SK-N-SH (cell line): Measurements from ENCODE around the gene IRX3. TPM values are rescaled to one million over a fixed set of nuclear protein-coding genes. Genes with fewer than 3 reads are reported as not detected.

Source experiments
- CTCF ChIA-PET: fragments of 300-600, 350-600 bp; formaldehyde crosslinking; extraction: SDS; loops from one replicate; lab custom pipeline; 2021; lab: Yijun Ruan, JAX
- POLR2A ChIA-PET: fragments of 350-600 bp; sonication (Branson Sonifier 250); formaldehyde crosslinking; extraction: SDS; loops from one replicate; lab custom pipeline; 2020; ENCODE audit warnings: antibody characterized with exemption, inconsistent platforms; lab: Yijun Ruan, JAX
- DNase-seq: peaks from one replicate; pipeline ENCODE4 v3.0.0; 2012
- H2AFZ ChIP-seq: fragments of 200-600 bp; sonication (generic); 2 replicates; pipeline ENCODE4 v1.8.1; 2016; ENCODE audit warnings: antibody characterized with exemption, mild to moderate bottlenecking, low read depth
- H3F3A ChIP-seq: fragments of 200-600 bp; sonication (generic); replicated peaks from 2 replicates; pipeline ENCODE3; 2016; ENCODE audit warnings: antibody characterized with exemption, mild to moderate bottlenecking; ENCODE audit not compliant: insufficient read depth
- H3K27ac ChIP-seq, 2 experiments: fragments of 200-500 bp in 1 of 2; fragments of 200-600 bp in 1 of 2; sonication (Bioruptor generic) in 1 of 2; sonication (generic), shearing (Covaris generic) in 1 of 2; 2 replicates each; pipeline versions ENCODE4 v1.5.1 to v1.6.1; 2014 to 2016; ENCODE audit warnings: low read depth in 2 of 2, inconsistent platforms in 1 of 2, low read length in 1 of 2, mild to moderate bottlenecking in 1 of 2, mixed read lengths in 1 of 2
- H3K27me3 ChIP-seq: fragments of 200-600 bp; sonication (generic), shearing (Covaris generic); 2 replicates; pipeline ENCODE4 v1.6.1; 2016; ENCODE audit warnings: mixed run types; ENCODE audit not compliant: insufficient read depth
- H3K36me3 ChIP-seq, 2 experiments: fragments of 200-500 bp in 1 of 2; fragments of 200-600 bp in 1 of 2; sonication (Bioruptor generic) in 1 of 2; sonication (generic) in 1 of 2; replicated peaks in 1 of 2; 2 replicates each; pipeline versions ENCODE3 to v1.5.1; 2014 to 2016; ENCODE audit warnings: low read length in 1 of 2, mild to moderate bottlenecking in 1 of 2; ENCODE audit not compliant: insufficient read depth in 2 of 2, control insufficient read depth in 1 of 2
- H3K4me1 ChIP-seq, 2 experiments: fragments of 200-500 bp in 1 of 2; fragments of 200-600 bp in 1 of 2; sonication (Bioruptor generic) in 1 of 2; sonication (generic), shearing (Covaris generic) in 1 of 2; 2 replicates each; pipeline versions ENCODE4 v1.5.1 to v1.6.1; 2014 to 2016; ENCODE audit warnings: low read depth in 1 of 2, low read length in 1 of 2, mixed run types in 1 of 2; ENCODE audit not compliant: insufficient read depth in 2 of 2, control insufficient read depth in 1 of 2
- H3K4me2 ChIP-seq: fragments of 200-600 bp; sonication (generic), shearing (Covaris generic); 2 replicates; pipeline ENCODE4 v1.6.1; 2017; ENCODE audit warnings: mixed run types
- H3K4me3 ChIP-seq, 2 experiments: fragments of 200-500 bp in 1 of 2; fragments of 200-600 bp in 1 of 2; sonication (Bioruptor generic) in 1 of 2; sonication (generic), shearing (Covaris generic) in 1 of 2; 2 replicates each; pipeline versions ENCODE4 v1.5.1 to v1.8.1; 2014 to 2016; ENCODE audit warnings: low read depth in 2 of 2, inconsistent platforms in 1 of 2, low read length in 1 of 2, mild to moderate bottlenecking in 1 of 2, mixed read lengths in 1 of 2, moderate library complexity in 1 of 2
- H3K79me2 ChIP-seq: fragments of 200-600 bp; sonication (generic); 2 replicates; pipeline ENCODE4 v1.8.1; 2017; ENCODE audit warnings: mild to moderate bottlenecking; ENCODE audit not compliant: insufficient read depth
- H3K9ac ChIP-seq: fragments of 200-600 bp; sonication (generic); 2 replicates; pipeline ENCODE4 v1.6.1; 2017; ENCODE audit warnings: mixed run types
- H3K9me2 ChIP-seq: fragments of 200-600 bp; sonication (generic); 2 replicates; pipeline ENCODE4 v1.6.1; 2017; ENCODE audit warnings: mixed run types
- H3K9me3 ChIP-seq: fragments of 200-600 bp; sonication (generic); 2 replicates; pipeline ENCODE4 v1.6.1; 2017; ENCODE audit warnings: mixed run types, mild to moderate bottlenecking, moderate library complexity
- H4K20me1 ChIP-seq: fragments of 200-600 bp; sonication (generic); 2 replicates; pipeline ENCODE4 v1.6.1; 2017; ENCODE audit warnings: mild to moderate bottlenecking, mixed run types; ENCODE audit not compliant: insufficient read depth
- CHD2 ChIP-seq: fragments of 150-350 bp; IDR thresholded peaks from 2 replicates; pipeline ENCODE4 v1.6.1; 2018; ENCODE audit warnings: low read length; ENCODE audit not compliant: partially characterized antibody
- EZH2phosphoT487 ChIP-seq: fragments of 200-600 bp; sonication (generic); IDR thresholded peaks from 2 replicates; pipeline ENCODE4 v1.6.1; 2017; ENCODE audit warnings: low read depth, mixed run types, mild to moderate bottlenecking, antibody characterized with exemption, moderate library complexity, borderline replicate concordance
- FOXJ3 ChIP-seq: sonication (generic); formaldehyde crosslinking; IDR thresholded peaks from 2 replicates; pipeline ENCODE4 v1.5.1; 2020; ENCODE audit warnings: mild to moderate bottlenecking, missing genetic modification reagents
- FOXM1 ChIP-seq: IDR thresholded peaks from 2 replicates; pipeline ENCODE4 v1.4.0; 2012; ENCODE audit warnings: low read depth, mild to moderate bottlenecking
- GABPA ChIP-seq: IDR thresholded peaks from 2 replicates; pipeline ENCODE4 v1.4.0; 2012; ENCODE audit warnings: low read depth, mild to moderate bottlenecking
- IRF3 ChIP-seq: fragments of 150-350 bp; IDR thresholded peaks from 2 replicates; pipeline ENCODE4 v1.6.1; 2016; ENCODE audit warnings: mild to moderate bottlenecking, low read depth, low read length
- RAD21 ChIP-seq: IDR thresholded peaks from 2 replicates; pipeline ENCODE4 v1.6.1; 2012; ENCODE audit warnings: mild to moderate bottlenecking, low read length
- SIN3A ChIP-seq: IDR thresholded peaks from 2 replicates; pipeline ENCODE4 v1.6.1; 2012; ENCODE audit warnings: low read depth, mild to moderate bottlenecking, low read length, moderate library complexity, borderline replicate concordance
- SMC3 ChIP-seq: IDR thresholded peaks from 2 replicates; pipeline ENCODE4 v1.6.1; 2012; ENCODE audit warnings: low read depth, low read length, improper control_type of control experiment
- TAF1 ChIP-seq: IDR thresholded peaks from 2 replicates; pipeline ENCODE4 v1.6.1; 2012; ENCODE audit warnings: low read depth, mild to moderate bottlenecking, low read length, moderate library complexity, borderline replicate concordance
- TCF12 ChIP-seq: IDR thresholded peaks from 2 replicates; pipeline ENCODE4 v1.4.0; 2012
- TEAD4 ChIP-seq: IDR thresholded peaks from 2 replicates; pipeline ENCODE4 v1.4.0; 2012; ENCODE audit warnings: mild to moderate bottlenecking, borderline replicate concordance; ENCODE audit not compliant: insufficient read depth
- USF1 ChIP-seq: IDR thresholded peaks from 2 replicates; pipeline ENCODE4 v1.4.0; 2012; ENCODE audit warnings: low read depth, borderline replicate concordance
- YY1 ChIP-seq: IDR thresholded peaks from 2 replicates; pipeline ENCODE4 v1.4.0; 2012; ENCODE audit warnings: low read depth, mild to moderate bottlenecking
- ZBTB33 ChIP-seq: IDR thresholded peaks from 2 replicates; pipeline ENCODE4 v1.4.0; 2012; ENCODE audit warnings: low read depth, borderline replicate concordance
- WGBS: methylation state at CpG from one replicate; pipeline ENCODE4 v1.1.6; 2017; ENCODE audit warnings: low lambda C conversion rate; 5-methylcytosine and 5-hydroxymethylcytosine counted together
- polyA plus RNA-seq, 3 experiments: library from polyadenylated mRNA; depleted of rRNA; stranded (reverse); fragments of >200 nt; gene quantifications; 2 replicates each; pipeline ENCODE4 v1.2.3, GENCODE V29; 2012

IRX3 gene
- polyA plus RNA-seq, 1 of the 3 experiments (the other 2 are of a cell fraction), result 7.1 TPM

GRCh38 chr16:54277845-54278703 is 8.5 kb downstream of the IRX3 start:
- WGBS, result 86% methylated on average over 16 of the region's 17 CpGs
- Histone ChIP-seq H3K9me2 (no peaks in the 10 kb centered on the region), H3K4me3 (no peak overlapping the region), H3K36me3 (peaks cover 0 to 4% of the 10 kb centered on the region in 2 experiments), H3F3A (no peaks in the 10 kb centered on the region), H3K4me1 (no peaks in the 10 kb centered on the region; a peak in 2 of 4 replicates), H3K27ac (no peak overlapping the region; a peak in 1 of 4 replicates), H4K20me1 (no peaks in the 10 kb centered on the region), H3K79me2 (no peaks in the 10 kb centered on the region), H3K9me3 (no peaks in the 10 kb centered on the region), H3K9ac (no peak overlapping the region), H3K4me2 (no peak overlapping the region), H3K27me3 (no peaks in the 10 kb centered on the region), H2AFZ (no peak overlapping the region)
- TF ChIP-seq RAD21, result no peak
- TF ChIP-seq ZBTB33, result no peak
- no peak for TF ChIP-seq IRF3
- no peak for TF ChIP-seq GABPA
- no peak for TF ChIP-seq EZH2phosphoT487
- no peak for TF ChIP-seq FOXM1
- no peak for TF ChIP-seq CHD2
- no peak for TF ChIP-seq FOXJ3 (CRISPR knock-in tag)
- no peak for TF ChIP-seq YY1
- TF ChIP-seq SMC3, result no peak
- no peak for TF ChIP-seq TAF1
- POLR2A ChIA-PET, result no interaction called here
- DNase-seq, result peak; percentile 60
- CTCF ChIA-PET, result interaction anchor here (0.7 kb wide), 1 partner anchor 99 kb away, joined by 3 read pairs; no protein-coding TSS in a partner anchor

GRCh38 chr16:54275956-54276355 is 10.6 kb downstream of the IRX3 start:
- Histone ChIP-seq H3K36me3 (no peaks in the 10 kb centered on the region), H3K9ac (no peak overlapping the region), H3K4me2 (no peak overlapping the region), H3F3A (no peaks in the 10 kb centered on the region), H4K20me1 (no peaks in the 10 kb centered on the region), H3K9me3 (no peaks in the 10 kb centered on the region), H3K27me3 (no peaks in the 10 kb centered on the region), H3K79me2 (no peaks in the 10 kb centered on the region), H3K27ac (no peak overlapping the region), H3K9me2 (no peaks in the 10 kb centered on the region), H3K4me1 (no peaks in the 10 kb centered on the region; a peak in 2 of 4 replicates), H3K4me3 (no peak overlapping the region), H2AFZ (no peak overlapping the region)
- WGBS, result 91% methylated on average over 5 of the region's 6 CpGs
- TF ChIP-seq EZH2phosphoT487 (no peak), TCF12 (no peak), TAF1 (no peak), SIN3A (no peak), GABPA (no peak), USF1 (no peak), TEAD4 (no peak)
- no peak for DNase-seq
- CTCF ChIA-PET, result interaction anchor here (1.0 kb wide), 1 partner anchor 87 kb away, joined by 3 read pairs; no protein-coding TSS in a partner anchor
- POLR2A ChIA-PET, result no interaction called here
